Stomach (tissue), 4 donors: ENCODE results near the gene BRI3.

Experiments used
- CTCF ChIP-seq, 7 experiments: fragments of 450-650 bp in 4 of 7; fragments of 200-600 bp in 3 of 7; sonication (generic) in 3 of 7; IDR thresholded peaks; one replicate each; pipeline ENCODE4 v1.5.1; 2016 to 2019; ENCODE audit warnings: antibody characterized with exemption in 7 of 7, control low read depth in 2 of 7, mild to moderate bottlenecking in 1 of 7
- EP300 ChIP-seq: sonication (generic); formaldehyde crosslinking; IDR thresholded peaks from one replicate; pipeline ENCODE4 v1.6.1; 2017; ENCODE audit warnings: antibody characterized with exemption
- POLR2A ChIP-seq, 4 donors: fragments of 450-650 bp; IDR thresholded peaks; one replicate each; pipeline ENCODE4 v1.6.1; 2016; ENCODE audit warnings: antibody characterized with exemption in 4 of 4, control low read depth in 2 of 4, mild to moderate bottlenecking in 1 of 4, moderate library complexity in 1 of 4
- POLR2AphosphoS5 ChIP-seq, 3 donors: sonication (generic); formaldehyde crosslinking; IDR thresholded peaks; one replicate each; pipeline ENCODE4 v1.6.1; 2016; ENCODE audit warnings: antibody characterized with exemption in 3 of 3

- peak; percentile 41 to 79 (median 59) for TF ChIP-seq POLR2AphosphoS5 (IDR thresholded peaks at IDR 0.05)
- no peak for TF ChIP-seq POLR2A (IDR thresholded peaks at IDR 0.05)
- no peak for TF ChIP-seq EP300
- no peak for TF ChIP-seq CTCF (IDR thresholded peaks at IDR 0.05)
Measured at GRCh38 chr7:98284335-98285036, 3.0 kb downstream of the BRI3 start.
